HEK293 (cell line): Measurements from ENCODE around the gene ELP6.

Experiments used
- GLIS2 ChIP-seq: fragments of 450-650 bp; formaldehyde crosslinking; IDR thresholded peaks from 2 replicates; pipeline ENCODE4 v1.5.1; 2016; ENCODE audit warnings: missing biosample characterization, missing genetic modification characterization
- KLF16 ChIP-seq: fragments of 450-650 bp; formaldehyde crosslinking; IDR thresholded peaks from 2 replicates; pipeline ENCODE4 v1.5.1; 2017; ENCODE audit warnings: missing biosample characterization, missing genetic modification characterization
- MYNN ChIP-seq: fragments of 450-650 bp; formaldehyde crosslinking; IDR thresholded peaks from 2 replicates; pipeline ENCODE4 v1.5.1; 2016; ENCODE audit warnings: missing biosample characterization, missing genetic modification characterization, borderline replicate concordance
- OSR2 ChIP-seq: fragments of 450-650 bp; formaldehyde crosslinking; IDR thresholded peaks from 2 replicates; pipeline ENCODE4 v1.5.1; 2016; ENCODE audit warnings: missing biosample characterization, missing genetic modification characterization
- WT1 ChIP-seq: fragments of 450-650 bp; formaldehyde crosslinking; IDR thresholded peaks from 2 replicates; pipeline ENCODE4 v1.5.1; 2016; ENCODE audit warnings: missing biosample characterization, missing genetic modification characterization
- ZBTB20 ChIP-seq: fragments of 450-650 bp; formaldehyde crosslinking; IDR thresholded peaks from 2 replicates; pipeline ENCODE4 v1.5.1; 2016; ENCODE audit warnings: missing biosample characterization, missing genetic modification characterization
- ZBTB8A ChIP-seq: fragments of 450-650 bp; formaldehyde crosslinking; IDR thresholded peaks from 2 replicates; pipeline ENCODE4 v1.5.1; 2016; ENCODE audit warnings: missing biosample characterization, missing genetic modification characterization
- ZNF112 ChIP-seq: fragments of 450-650 bp; formaldehyde crosslinking; IDR thresholded peaks from 2 replicates; pipeline ENCODE4 v1.5.0; 2017; ENCODE audit warnings: missing biosample characterization, missing genetic modification characterization
- ZNF114 ChIP-seq: fragments of 450-650 bp; formaldehyde crosslinking; IDR thresholded peaks from 2 replicates; pipeline ENCODE4 v1.5.0; 2017; ENCODE audit warnings: missing biosample characterization, missing genetic modification characterization
- ZNF121 ChIP-seq: fragments of 450-650 bp; formaldehyde crosslinking; IDR thresholded peaks from 2 replicates; pipeline ENCODE4 v1.5.1; 2016; ENCODE audit warnings: missing biosample characterization, missing genetic modification characterization
- ZNF157 ChIP-seq: fragments of 450-650 bp; formaldehyde crosslinking; IDR thresholded peaks from 2 replicates; pipeline ENCODE4 v1.5.1; 2016; ENCODE audit warnings: missing biosample characterization, missing genetic modification characterization
- ZNF169 ChIP-seq: fragments of 450-650 bp; formaldehyde crosslinking; IDR thresholded peaks from 2 replicates; pipeline ENCODE4 v1.5.1; 2016; ENCODE audit warnings: missing biosample characterization, missing genetic modification characterization
- ZNF175 ChIP-seq: fragments of 450-650 bp; formaldehyde crosslinking; IDR thresholded peaks from 2 replicates; pipeline ENCODE4 v1.5.1; 2016; ENCODE audit warnings: missing biosample characterization, missing genetic modification characterization
- ZNF184 ChIP-seq: fragments of 450-650 bp; IDR thresholded peaks from 2 replicates; pipeline ENCODE4 v1.5.1; 2018; ENCODE audit warnings: missing biosample characterization, mild to moderate bottlenecking, missing genetic modification characterization
- ZNF248 ChIP-seq: fragments of 450-650 bp; formaldehyde crosslinking; IDR thresholded peaks from 2 replicates; pipeline ENCODE4 v1.5.1; 2017; ENCODE audit warnings: missing biosample characterization, missing genetic modification characterization
- ZNF311 ChIP-seq: fragments of 450-650 bp; formaldehyde crosslinking; IDR thresholded peaks from 2 replicates; pipeline ENCODE4 v1.5.1; 2017; ENCODE audit warnings: missing biosample characterization, missing genetic modification characterization, borderline replicate concordance
- ZNF335 ChIP-seq: fragments of 450-650 bp; formaldehyde crosslinking; conservative IDR thresholded peaks from 2 replicates; pipeline ENCODE4 v1.5.1; 2016; ENCODE audit warnings: missing biosample characterization, missing genetic modification characterization
- ZNF354C ChIP-seq: fragments of 450-650 bp; formaldehyde crosslinking; IDR thresholded peaks from 2 replicates; pipeline ENCODE4 v1.5.1; 2016; ENCODE audit warnings: missing biosample characterization, missing genetic modification characterization, low read depth, borderline replicate concordance
- ZNF37A ChIP-seq: fragments of 450-650 bp; IDR thresholded peaks from 2 replicates; pipeline ENCODE4 v1.5.1; 2018; ENCODE audit warnings: missing biosample characterization, missing genetic modification characterization
- ZNF394 ChIP-seq: fragments of 450-650 bp; formaldehyde crosslinking; IDR thresholded peaks from 2 replicates; pipeline ENCODE4 v1.5.1; 2016; ENCODE audit warnings: missing biosample characterization, missing genetic modification characterization, mild to moderate bottlenecking, moderate library complexity, borderline replicate concordance
- ZNF426 ChIP-seq: fragments of 450-650 bp; formaldehyde crosslinking; IDR thresholded peaks from 2 replicates; pipeline ENCODE4 v1.5.1; 2017; ENCODE audit warnings: missing biosample characterization, missing genetic modification characterization, mild to moderate bottlenecking, inconsistent platforms, moderate library complexity
- ZNF548 ChIP-seq: fragments of 450-650 bp; formaldehyde crosslinking; IDR thresholded peaks from 2 replicates; pipeline ENCODE4 v1.5.1; 2016; ENCODE audit warnings: missing biosample characterization, missing genetic modification characterization
- ZNF555 ChIP-seq: fragments of 450-650 bp; formaldehyde crosslinking; conservative IDR thresholded peaks from 2 replicates; pipeline ENCODE4 v1.5.1; 2017; ENCODE audit warnings: missing biosample characterization, mild to moderate bottlenecking, missing genetic modification characterization, inconsistent platforms
- ZNF658 ChIP-seq: fragments of 450-650 bp; formaldehyde crosslinking; IDR thresholded peaks from 2 replicates; pipeline ENCODE4; 2016; ENCODE audit warnings: missing biosample characterization, missing genetic modification characterization
- ZNF791 ChIP-seq: fragments of 450-650 bp; formaldehyde crosslinking; IDR thresholded peaks from 2 replicates; pipeline ENCODE4 v1.5.1; 2016; ENCODE audit warnings: missing biosample characterization, missing genetic modification characterization
- TF ChIP-seq, protein P1 (sequence below): fragments of 450-650 bp; formaldehyde crosslinking; IDR thresholded peaks from 2 replicates; pipeline ENCODE4 v1.5.1; 2017; ENCODE audit warnings: missing biosample characterization, missing genetic modification characterization
- TF ChIP-seq, protein P2 (sequence below): fragments of 450-650 bp; formaldehyde crosslinking; IDR thresholded peaks from 2 replicates; pipeline ENCODE4 v1.5.1; 2016; ENCODE audit warnings: missing biosample characterization, missing genetic modification characterization
- TF ChIP-seq, protein P3 (sequence below): fragments of 450-650 bp; formaldehyde crosslinking; IDR thresholded peaks from 2 replicates; pipeline ENCODE4 v1.5.1; 2016; ENCODE audit warnings: missing biosample characterization, missing genetic modification characterization
- TF ChIP-seq, protein P4 (sequence below): fragments of 450-650 bp; formaldehyde crosslinking; IDR thresholded peaks from 2 replicates; pipeline ENCODE4 v1.5.1; 2016; ENCODE audit warnings: missing biosample characterization, missing genetic modification characterization
- TF ChIP-seq, protein P5 (sequence below): fragments of 450-650 bp; formaldehyde crosslinking; IDR thresholded peaks from 2 replicates; pipeline ENCODE4 v1.5.1; 2016; ENCODE audit warnings: missing biosample characterization, missing genetic modification characterization
- TF ChIP-seq, protein P6 (sequence below): fragments of 450-650 bp; IDR thresholded peaks from 2 replicates; pipeline ENCODE4 v1.5.1; 2018; ENCODE audit warnings: missing biosample characterization, mild to moderate bottlenecking, missing genetic modification characterization

The ELP6 gene

DNA sequence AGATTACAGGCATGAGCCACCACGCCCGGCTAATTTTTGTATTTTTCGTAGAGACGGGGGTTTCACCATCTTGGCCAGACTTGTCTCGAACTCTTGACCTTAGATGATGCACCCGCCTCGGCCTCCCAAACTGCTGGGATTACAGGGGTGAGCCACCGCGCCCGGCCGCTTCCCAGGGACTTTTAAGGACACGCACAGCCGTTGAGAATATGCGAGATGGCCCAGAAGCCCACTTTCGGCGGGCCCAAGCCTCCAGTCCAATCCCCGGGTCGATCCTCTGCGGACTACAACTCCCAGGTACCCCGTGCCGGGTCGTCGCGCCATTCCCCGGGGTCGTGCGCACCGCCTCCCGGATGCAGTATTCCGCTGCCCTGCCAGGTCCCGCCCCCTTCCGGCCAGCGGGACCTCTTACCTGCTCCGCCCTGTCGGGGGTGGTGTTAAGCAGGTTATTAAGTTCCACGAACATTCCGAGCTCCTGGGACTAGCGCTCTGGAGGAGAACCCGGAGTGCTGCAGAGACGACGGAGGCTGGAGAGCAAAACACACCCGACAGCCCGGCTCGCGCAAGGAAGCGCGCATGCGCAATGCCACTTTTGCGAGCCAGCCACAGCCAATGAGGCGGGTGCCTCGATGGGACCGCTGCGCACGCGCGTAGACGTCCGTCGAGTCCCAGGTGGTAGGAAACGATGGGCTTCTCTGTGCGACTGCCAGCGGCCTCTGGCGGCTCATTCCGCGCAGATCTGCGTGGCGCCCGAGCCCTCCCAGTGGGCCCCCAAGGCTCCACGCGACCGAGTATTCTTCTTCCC lies at the start of gene ELP6 (continued):
- TF ChIP-seq ZBTB20 (peak; percentile 71; the same call in 1 of the 2 replicates), MYNN (peak; percentile 87), KLF16 (tag by site-specific recombination) (peak; percentile 56; the same call in 1 of the 2 replicates), ZNF791 (no peak), ZNF112 (tag by site-specific recombination) (no peak), WT1 (tag by site-specific recombination) (no peak; the same call in 1 of the 2 replicates), OSR2 (tag by site-specific recombination) (no peak), ZNF184 (tag by site-specific recombination) (no peak), ZNF394 (tag by site-specific recombination) (peak; percentile 15; the same call in 1 of the 2 replicates), ZBTB8A (tag by site-specific recombination) (peak; percentile 17), ZNF248 (tag by site-specific recombination) (no peak), ZNF157 (tag by site-specific recombination) (no peak), ZNF335 (tag by site-specific recombination) (peak; percentile 98), ZNF311 (no peak), ZNF354C (tag by site-specific recombination) (0 out of 2 replicates have a peak, but pooled peaks have one; percentile 42), ZNF175 (tag by site-specific recombination) (no peak), ZNF426 (tag by site-specific recombination) (no peak), ZNF169 (tag by site-specific recombination) (no peak), ZNF548 (tag by site-specific recombination) (no peak), ZNF37A (tag by site-specific recombination) (no peak), ZNF121 (no peak), GLIS2 (peak; percentile 81), ZNF114 (tag by site-specific recombination) (no peak), ZNF658 (tag by site-specific recombination) (no peak), ZNF555 (tag by site-specific recombination) (no peak)
- TF ChIP-seq, protein P1, sequence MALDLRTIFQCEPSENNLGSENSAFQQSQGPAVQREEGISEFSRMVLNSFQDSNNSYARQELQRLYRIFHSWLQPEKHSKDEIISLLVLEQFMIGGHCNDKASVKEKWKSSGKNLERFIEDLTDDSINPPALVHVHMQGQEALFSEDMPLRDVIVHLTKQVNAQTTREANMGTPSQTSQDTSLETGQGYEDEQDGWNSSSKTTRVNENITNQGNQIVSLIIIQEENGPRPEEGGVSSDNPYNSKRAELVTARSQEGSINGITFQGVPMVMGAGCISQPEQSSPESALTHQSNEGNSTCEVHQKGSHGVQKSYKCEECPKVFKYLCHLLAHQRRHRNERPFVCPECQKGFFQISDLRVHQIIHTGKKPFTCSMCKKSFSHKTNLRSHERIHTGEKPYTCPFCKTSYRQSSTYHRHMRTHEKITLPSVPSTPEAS, result 0 out of 2 replicates have a peak, but pooled peaks have one; percentile 42
- TF ChIP-seq, protein P2, sequence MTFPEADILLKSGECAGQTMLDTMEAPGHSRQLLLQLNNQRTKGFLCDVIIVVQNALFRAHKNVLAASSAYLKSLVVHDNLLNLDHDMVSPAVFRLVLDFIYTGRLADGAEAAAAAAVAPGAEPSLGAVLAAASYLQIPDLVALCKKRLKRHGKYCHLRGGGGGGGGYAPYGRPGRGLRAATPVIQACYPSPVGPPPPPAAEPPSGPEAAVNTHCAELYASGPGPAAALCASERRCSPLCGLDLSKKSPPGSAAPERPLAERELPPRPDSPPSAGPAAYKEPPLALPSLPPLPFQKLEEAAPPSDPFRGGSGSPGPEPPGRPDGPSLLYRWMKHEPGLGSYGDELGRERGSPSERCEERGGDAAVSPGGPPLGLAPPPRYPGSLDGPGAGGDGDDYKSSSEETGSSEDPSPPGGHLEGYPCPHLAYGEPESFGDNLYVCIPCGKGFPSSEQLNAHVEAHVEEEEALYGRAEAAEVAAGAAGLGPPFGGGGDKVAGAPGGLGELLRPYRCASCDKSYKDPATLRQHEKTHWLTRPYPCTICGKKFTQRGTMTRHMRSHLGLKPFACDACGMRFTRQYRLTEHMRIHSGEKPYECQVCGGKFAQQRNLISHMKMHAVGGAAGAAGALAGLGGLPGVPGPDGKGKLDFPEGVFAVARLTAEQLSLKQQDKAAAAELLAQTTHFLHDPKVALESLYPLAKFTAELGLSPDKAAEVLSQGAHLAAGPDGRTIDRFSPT (tag by site-specific recombination), result no peak
- TF ChIP-seq, protein P3, sequence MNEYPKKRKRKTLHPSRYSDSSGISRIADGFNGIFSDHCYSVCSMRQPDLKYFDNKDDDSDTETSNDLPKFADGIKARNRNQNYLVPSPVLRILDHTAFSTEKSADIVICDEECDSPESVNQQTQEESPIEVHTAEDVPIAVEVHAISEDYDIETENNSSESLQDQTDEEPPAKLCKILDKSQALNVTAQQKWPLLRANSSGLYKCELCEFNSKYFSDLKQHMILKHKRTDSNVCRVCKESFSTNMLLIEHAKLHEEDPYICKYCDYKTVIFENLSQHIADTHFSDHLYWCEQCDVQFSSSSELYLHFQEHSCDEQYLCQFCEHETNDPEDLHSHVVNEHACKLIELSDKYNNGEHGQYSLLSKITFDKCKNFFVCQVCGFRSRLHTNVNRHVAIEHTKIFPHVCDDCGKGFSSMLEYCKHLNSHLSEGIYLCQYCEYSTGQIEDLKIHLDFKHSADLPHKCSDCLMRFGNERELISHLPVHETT (tag by site-specific recombination), result 0 out of 2 replicates have a peak, but pooled peaks have one; percentile 33
- TF ChIP-seq, protein P4, sequence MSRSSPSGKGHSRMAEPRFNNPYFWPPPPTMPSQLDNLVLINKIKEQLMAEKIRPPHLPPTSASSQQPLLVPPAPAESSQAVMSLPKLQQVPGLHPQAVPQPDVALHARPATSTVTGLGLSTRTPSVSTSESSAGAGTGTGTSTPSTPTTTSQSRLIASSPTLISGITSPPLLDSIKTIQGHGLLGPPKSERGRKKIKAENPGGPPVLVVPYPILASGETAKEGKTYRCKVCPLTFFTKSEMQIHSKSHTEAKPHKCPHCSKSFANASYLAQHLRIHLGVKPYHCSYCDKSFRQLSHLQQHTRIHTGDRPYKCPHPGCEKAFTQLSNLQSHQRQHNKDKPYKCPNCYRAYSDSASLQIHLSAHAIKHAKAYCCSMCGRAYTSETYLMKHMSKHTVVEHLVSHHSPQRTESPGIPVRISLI, result peak; percentile 8; the same call in 1 of the 2 replicates
- TF ChIP-seq, protein P5, sequence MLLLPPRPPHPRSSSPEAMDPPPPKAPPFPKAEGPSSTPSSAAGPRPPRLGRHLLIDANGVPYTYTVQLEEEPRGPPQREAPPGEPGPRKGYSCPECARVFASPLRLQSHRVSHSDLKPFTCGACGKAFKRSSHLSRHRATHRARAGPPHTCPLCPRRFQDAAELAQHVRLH (tag by site-specific recombination), result peak; percentile 73; the same call in 1 of the 2 replicates
- TF ChIP-seq, protein P6, sequence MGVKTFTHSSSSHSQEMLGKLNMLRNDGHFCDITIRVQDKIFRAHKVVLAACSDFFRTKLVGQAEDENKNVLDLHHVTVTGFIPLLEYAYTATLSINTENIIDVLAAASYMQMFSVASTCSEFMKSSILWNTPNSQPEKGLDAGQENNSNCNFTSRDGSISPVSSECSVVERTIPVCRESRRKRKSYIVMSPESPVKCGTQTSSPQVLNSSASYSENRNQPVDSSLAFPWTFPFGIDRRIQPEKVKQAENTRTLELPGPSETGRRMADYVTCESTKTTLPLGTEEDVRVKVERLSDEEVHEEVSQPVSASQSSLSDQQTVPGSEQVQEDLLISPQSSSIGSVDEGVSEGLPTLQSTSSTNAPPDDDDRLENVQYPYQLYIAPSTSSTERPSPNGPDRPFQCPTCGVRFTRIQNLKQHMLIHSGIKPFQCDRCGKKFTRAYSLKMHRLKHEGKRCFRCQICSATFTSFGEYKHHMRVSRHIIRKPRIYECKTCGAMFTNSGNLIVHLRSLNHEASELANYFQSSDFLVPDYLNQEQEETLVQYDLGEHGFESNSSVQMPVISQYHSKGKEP (tag by site-specific recombination), result no peak
